ENCODE data around the gene ATXN1. TPM values are rescaled to one million over a fixed set of nuclear protein-coding genes. Genes with fewer than 3 reads are reported as not detected.

Gene ATXN1
- total and polyA plus RNA-seq, 2 of the 13 experiments (the other 11 are each of a cell fraction or from before 2014, with no cell fraction given), result 20.7 to 39.5 TPM

DNA sequence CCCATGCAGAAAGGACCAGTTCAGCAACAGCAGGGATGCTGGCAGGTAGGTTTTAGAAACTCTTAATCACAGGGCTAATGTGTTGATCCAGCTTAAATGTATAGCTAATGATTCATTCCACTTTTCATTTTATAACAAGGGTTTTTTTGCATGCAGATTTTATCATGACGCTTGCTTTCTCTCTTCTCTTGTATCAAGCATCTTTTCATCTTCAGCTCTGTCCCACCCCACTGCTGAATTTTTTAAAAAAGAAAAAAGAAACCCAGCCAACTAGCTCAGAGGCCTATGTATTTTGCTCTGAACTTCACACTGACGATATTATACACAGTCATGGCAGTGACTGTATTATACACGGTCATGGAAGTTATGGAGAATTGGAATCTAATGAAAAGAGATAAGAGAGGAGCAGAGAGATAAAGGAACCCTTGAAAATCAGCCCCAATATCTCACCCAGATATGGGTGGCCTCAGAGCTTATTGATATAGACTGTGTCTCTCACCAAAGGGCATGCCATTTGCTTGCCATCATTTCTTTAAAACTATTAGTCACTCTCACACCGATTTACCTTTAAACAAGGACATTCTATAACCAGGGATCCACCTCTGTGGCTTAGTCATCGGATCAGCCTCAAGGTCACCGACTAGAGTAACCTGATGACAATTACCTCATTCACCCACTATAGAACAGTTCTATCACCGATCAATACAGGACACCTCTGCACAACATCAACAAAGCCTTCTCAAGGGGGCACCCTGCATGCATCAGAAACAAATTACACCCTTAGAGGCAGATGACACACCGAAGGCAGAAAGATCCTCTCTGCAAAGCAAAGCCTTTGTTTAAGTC is 222.0 kb downstream of the ATXN1 start (continued):
- TF ChIP-seq, protein P1, sequence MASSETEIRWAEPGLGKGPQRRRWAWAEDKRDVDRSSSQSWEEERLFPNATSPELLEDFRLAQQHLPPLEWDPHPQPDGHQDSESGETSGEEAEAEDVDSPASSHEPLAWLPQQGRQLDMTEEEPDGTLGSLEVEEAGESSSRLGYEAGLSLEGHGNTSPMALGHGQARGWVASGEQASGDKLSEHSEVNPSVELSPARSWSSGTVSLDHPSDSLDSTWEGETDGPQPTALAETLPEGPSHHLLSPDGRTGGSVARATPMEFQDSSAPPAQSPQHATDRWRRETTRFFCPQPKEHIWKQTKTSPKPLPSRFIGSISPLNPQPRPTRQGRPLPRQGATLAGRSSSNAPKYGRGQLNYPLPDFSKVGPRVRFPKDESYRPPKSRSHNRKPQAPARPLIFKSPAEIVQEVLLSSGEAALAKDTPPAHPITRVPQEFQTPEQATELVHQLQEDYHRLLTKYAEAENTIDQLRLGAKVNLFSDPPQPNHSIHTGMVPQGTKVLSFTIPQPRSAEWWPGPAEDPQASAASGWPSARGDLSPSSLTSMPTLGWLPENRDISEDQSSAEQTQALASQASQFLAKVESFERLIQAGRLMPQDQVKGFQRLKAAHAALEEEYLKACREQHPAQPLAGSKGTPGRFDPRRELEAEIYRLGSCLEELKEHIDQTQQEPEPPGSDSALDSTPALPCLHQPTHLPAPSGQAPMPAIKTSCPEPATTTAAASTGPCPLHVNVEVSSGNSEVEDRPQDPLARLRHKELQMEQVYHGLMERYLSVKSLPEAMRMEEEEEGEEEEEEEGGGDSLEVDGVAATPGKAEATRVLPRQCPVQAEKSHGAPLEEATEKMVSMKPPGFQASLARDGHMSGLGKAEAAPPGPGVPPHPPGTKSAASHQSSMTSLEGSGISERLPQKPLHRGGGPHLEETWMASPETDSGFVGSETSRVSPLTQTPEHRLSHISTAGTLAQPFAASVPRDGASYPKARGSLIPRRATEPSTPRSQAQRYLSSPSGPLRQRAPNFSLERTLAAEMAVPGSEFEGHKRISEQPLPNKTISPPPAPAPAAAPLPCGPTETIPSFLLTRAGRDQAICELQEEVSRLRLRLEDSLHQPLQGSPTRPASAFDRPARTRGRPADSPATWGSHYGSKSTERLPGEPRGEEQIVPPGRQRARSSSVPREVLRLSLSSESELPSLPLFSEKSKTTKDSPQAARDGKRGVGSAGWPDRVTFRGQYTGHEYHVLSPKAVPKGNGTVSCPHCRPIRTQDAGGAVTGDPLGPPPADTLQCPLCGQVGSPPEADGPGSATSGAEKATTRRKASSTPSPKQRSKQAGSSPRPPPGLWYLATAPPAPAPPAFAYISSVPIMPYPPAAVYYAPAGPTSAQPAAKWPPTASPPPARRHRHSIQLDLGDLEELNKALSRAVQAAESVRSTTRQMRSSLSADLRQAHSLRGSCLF (CRISPR knock-in tag; IDR thresholded peaks at IDR 0.05; ENCODE audit: borderline replicate concordance), result no peak
- no peak for TF ChIP-seq ZBED4 (CRISPR knock-in tag; IDR thresholded peaks at IDR 0.05; ENCODE audit: borderline replicate concordance)
- TF ChIP-seq ATM (IDR thresholded peaks at IDR 0.05; ENCODE audit: borderline replicate concordance), result 0 out of 2 replicates have a peak, but pooled peaks have one; percentile 28
- no peak for TF ChIP-seq ZNF407 (CRISPR knock-in tag; IDR thresholded peaks at IDR 0.05; ENCODE audit: not compliant biosample characterization)
- TF ChIP-seq ISX (CRISPR knock-in tag; conservative IDR thresholded peaks at IDR 0.05), result no peak
